ENCODE results near the gene AMT. TPM values are rescaled to one million over a fixed set of nuclear protein-coding genes. Genes with fewer than 3 reads are reported as not detected.

AMT gene
- total and polyA plus RNA-seq, 2 experiments from 2014 or later: 32.8 to 35.6 TPM

GRCh38 chr3:49460188-49460890, 38.1 kb upstream of the AMT start:
- H3K4me1 ChIP-seq (ENCODE audit: insufficient read depth): peaks cover 37% of the 10 kb centered on the region
- H3K36me3 ChIP-seq (ENCODE audit: insufficient read depth): no peaks in the 10 kb centered on the region
- ATAC-seq: no peak
- H4K20me1 ChIP-seq (replicated peaks; ENCODE audit: insufficient read depth): no peaks in the 10 kb centered on the region
- no peaks in the 10 kb centered on the region for H3K79me2 ChIP-seq (replicated peaks; ENCODE audit: insufficient read depth)
- DNase-seq (ENCODE audit: low spot score): no peak
- no peak overlapping the region for H2AFZ ChIP-seq
- H3K9me3 Mint-ChIP-seq: no peaks in the 10 kb centered on the region
- peaks cover 51% of the 10 kb centered on the region for H3K4me1 Mint-ChIP-seq
- peak overlapping the region; percentile 31; the same call in 1 of the 3 replicates for H3K4me3 Mint-ChIP-seq
- H3K9me2 ChIP-seq (ENCODE audit: insufficient read depth): no peaks in the 10 kb centered on the region
- H3K27ac Mint-ChIP-seq: peak overlapping the region; percentile 97
- H3K27ac ChIP-seq (ENCODE audit: low read depth): peak overlapping the region; percentile 99
- peak overlapping the region; percentile 75 for H3K4me2 ChIP-seq
- H3K36me3 Mint-ChIP-seq (ENCODE audit: low read depth): no peaks in the 10 kb centered on the region; the same call in 2 of the 3 replicates
- peaks cover 8% of the 10 kb centered on the region for H3K27me3 Mint-ChIP-seq (ENCODE audit: insufficient read depth, low read depth, poor library complexity)
- peak overlapping the region; percentile 40; the same call in 1 of the 2 replicates for H3K4me3 ChIP-seq
- peaks cover 21% of the 10 kb centered on the region; the same call in 1 of the 2 replicates for H3F3A ChIP-seq (replicated peaks; ENCODE audit: low read depth)
- TF ChIP-seq JUNB (IDR thresholded peaks at IDR 0.05; ENCODE audit: unreplicated experiment) (no peak), ETS1 (IDR thresholded peaks at IDR 0.05) (no peak), ZNF114 (CRISPR knock-in tag; IDR thresholded peaks at IDR 0.05) (no peak), EZH2phosphoT487 (IDR thresholded peaks at IDR 0.05; ENCODE audit: unreplicated experiment) (no peak), EZH2 (IDR thresholded peaks at IDR 0.05; ENCODE audit: low read depth, unreplicated experiment) (no peak), CTCF (conservative IDR thresholded peaks at IDR 0.05; ENCODE audit: low read depth in 2 of 2) (no peak), ZNF462 (CRISPR knock-in tag; IDR thresholded peaks at IDR 0.05) (no peak), NANOG (IDR thresholded peaks at IDR 0.05; ENCODE audit: borderline replicate concordance) (no peak), ZNF331 (CRISPR knock-in tag; IDR thresholded peaks at IDR 0.05; ENCODE audit: low read depth) (no peak)
- H3K27me3 ChIP-seq (ENCODE audit: insufficient read depth): no peaks in the 10 kb centered on the region

Data from GM23338 (cell line).